WERI-Rb-1 (cell line): Measurements from ENCODE around the gene BBX.
"Not testable (repeated sequence)": the region's sequence is repeated elsewhere in the genome, so short reads cannot be mapped to it uniquely, and the experiment has no call there.

ENCODE experiments used
- DNase-seq: peaks from one replicate; pipeline ENCODE4 v3.0.0-alpha.2; 2020
- H3K27ac ChIP-seq: fragments of 250-450 bp; sonication (Bioruptor Pico); 2 replicates; pipeline ENCODE4 v1.5.1; 2020; ENCODE audit warnings: mild to moderate bottlenecking, moderate library complexity
- H3K27me3 ChIP-seq: fragments of 250-450 bp; sonication (Bioruptor Pico); 2 replicates; pipeline ENCODE4 v1.5.1; 2021; ENCODE audit warnings: mild to moderate bottlenecking, low read depth, moderate library complexity; ENCODE audit not compliant: insufficient read depth, severe bottlenecking
- H3K36me3 ChIP-seq: fragments of 250-450 bp; sonication (Bioruptor Pico); 2 replicates; pipeline ENCODE4 v1.5.1; 2020; ENCODE audit warnings: mild to moderate bottlenecking, moderate library complexity
- H3K4me3 ChIP-seq: 2 replicates; pipeline ENCODE4 v1.5.1; 2011; ENCODE audit warnings: low read depth, mild to moderate bottlenecking, control low read depth, low read length
- H3K9me3 ChIP-seq: fragments of 250-450 bp; sonication (Bioruptor Pico); 2 replicates; pipeline ENCODE4 v1.5.1; 2021; ENCODE audit warnings: mild to moderate bottlenecking, moderate library complexity; ENCODE audit not compliant: severe bottlenecking
- TF ChIP-seq, protein P1 (sequence below): IDR thresholded peaks from 2 replicates; pipeline ENCODE4 v1.5.1; 2011; ENCODE audit warnings: low read depth, mild to moderate bottlenecking, control low read depth, inconsistent platforms, low read length

BBX gene

DNA sequence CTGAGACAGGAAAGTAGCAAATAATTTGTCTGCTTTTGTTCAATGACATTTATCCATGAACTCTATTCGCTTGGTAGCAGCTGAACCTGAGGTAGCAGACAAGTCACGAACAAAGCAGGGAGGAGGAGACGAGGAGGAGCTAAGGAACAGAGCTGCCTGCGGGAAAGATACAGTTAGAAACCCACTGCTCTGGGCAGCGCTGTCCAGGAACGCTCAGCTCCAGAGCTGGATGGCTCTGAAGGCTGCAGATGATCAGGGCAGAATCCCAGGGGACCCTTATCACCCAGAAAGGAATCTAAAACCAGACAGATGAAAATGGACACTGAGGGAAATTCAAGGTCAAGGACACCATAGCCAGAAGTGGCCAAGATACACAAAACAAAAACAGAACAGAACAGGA lies 310.3 kb downstream of the BBX start:
- H3K9me3 ChIP-seq, result no peaks in the 10 kb centered on the region
- TF ChIP-seq, protein P1, sequence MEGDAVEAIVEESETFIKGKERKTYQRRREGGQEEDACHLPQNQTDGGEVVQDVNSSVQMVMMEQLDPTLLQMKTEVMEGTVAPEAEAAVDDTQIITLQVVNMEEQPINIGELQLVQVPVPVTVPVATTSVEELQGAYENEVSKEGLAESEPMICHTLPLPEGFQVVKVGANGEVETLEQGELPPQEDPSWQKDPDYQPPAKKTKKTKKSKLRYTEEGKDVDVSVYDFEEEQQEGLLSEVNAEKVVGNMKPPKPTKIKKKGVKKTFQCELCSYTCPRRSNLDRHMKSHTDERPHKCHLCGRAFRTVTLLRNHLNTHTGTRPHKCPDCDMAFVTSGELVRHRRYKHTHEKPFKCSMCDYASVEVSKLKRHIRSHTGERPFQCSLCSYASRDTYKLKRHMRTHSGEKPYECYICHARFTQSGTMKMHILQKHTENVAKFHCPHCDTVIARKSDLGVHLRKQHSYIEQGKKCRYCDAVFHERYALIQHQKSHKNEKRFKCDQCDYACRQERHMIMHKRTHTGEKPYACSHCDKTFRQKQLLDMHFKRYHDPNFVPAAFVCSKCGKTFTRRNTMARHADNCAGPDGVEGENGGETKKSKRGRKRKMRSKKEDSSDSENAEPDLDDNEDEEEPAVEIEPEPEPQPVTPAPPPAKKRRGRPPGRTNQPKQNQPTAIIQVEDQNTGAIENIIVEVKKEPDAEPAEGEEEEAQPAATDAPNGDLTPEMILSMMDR, result no peak
- no peaks in the 10 kb centered on the region for H3K36me3 ChIP-seq
- H3K27me3 ChIP-seq, result no peaks in the 10 kb centered on the region
- H3K27ac ChIP-seq, result no peak overlapping the region
- no peak overlapping the region for H3K4me3 ChIP-seq
- no peak for DNase-seq

DNA sequence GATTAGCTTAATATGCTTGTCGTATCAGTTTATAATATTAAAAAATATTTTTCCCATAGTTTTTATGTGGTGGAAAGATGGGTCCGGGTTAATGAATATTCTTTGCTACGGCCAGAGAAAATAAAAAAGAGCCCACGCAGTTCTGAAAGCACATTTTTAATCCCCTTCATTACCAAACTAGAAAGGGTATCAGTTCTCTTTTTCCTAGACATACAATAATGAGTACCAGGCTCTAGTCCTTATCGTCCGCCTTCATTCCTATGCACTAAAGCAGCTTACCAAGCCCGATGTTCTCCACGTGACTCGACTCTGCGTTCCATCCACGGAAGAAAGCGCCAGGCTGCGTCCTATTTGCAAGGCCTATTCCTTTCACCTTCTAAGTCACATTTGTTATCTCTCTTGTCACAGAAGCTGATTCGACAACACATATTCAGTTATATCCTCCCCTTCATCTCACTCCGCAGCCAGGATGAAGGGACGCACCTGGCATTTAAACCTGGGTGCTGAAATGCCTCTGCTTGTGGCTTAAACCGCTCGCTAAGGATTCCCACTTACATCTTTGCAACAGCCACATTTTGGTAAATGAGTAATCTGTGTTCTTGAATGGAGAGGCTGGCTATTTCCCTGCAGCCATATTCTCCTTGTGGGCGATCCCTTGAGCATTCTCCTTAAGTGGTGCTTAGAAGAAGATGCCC lies 311.1 kb downstream of the BBX start:
- Histone ChIP-seq H3K4me3 (no peak overlapping the region), H3K27ac (no peak overlapping the region), H3K36me3 (no peaks in the 10 kb centered on the region), H3K9me3 (no peaks in the 10 kb centered on the region), H3K27me3 (no peaks in the 10 kb centered on the region)
- TF ChIP-seq, protein P1, result no peak
- DNase-seq, result no peak

DNA sequence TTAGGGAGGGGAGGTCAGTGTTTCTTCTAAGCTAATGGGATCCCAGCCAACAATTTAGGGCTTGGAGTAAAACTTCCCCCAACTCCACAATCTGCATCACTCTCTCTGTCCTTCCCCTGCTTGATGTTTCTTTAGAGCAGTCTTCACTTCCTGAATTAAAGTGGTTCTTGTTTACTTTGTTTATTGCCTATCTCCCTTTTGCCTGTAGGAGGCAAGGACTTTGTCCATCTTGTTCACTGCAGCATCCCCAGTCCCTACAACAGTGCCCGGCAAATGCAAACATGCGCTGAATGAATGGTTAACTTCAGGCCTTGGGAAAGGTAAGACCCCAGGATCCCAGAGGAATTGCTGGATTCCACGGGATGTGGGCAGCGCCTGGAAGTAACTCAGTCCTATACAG lies 312.2 kb downstream of the BBX start:
- H3K36me3 ChIP-seq, DNase-seq, H3K9me3 ChIP-seq, H3K4me3 ChIP-seq, H3K27me3 ChIP-seq, H3K27ac ChIP-seq: not testable (repeated sequence)

DNA sequence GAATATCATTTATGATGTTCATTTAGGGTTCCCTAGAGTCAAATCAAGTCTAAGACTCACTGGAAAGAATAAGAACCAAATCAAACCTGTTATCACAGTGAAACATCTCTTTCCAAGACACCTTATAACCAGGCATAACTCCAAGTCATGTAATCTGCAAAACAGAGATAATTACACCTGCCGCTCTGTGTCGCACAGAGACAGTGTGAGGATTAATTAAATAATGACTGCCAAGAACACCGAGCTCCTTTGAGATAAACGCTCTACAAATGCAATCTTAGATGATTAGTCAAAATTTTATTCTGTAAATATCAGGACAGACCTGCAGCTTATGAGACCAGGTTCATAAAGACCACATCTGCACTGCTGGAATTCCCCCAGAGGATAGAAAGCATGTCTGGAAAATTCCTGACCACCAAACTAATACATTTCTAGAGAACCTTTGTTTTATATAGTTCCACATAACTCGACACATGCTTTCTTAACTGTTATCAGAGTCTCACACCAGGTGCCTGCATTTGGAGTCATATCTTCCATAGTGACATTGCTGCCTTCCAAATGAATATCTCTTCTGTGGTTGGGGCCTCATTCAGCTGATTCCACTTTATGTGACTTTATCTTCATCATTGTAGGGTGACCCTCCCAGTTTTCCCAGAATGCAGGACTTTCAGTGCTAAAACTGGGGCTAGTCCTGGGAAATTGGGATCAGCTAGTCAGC lies 315.3 kb downstream of the BBX start:
- Histone ChIP-seq H3K4me3 (no peak overlapping the region), H3K27ac (no peak overlapping the region), H3K27me3 (no peaks in the 10 kb centered on the region), H3K36me3 (no peaks in the 10 kb centered on the region), H3K9me3 (no peaks in the 10 kb centered on the region)
- TF ChIP-seq, protein P1, result no peak
- DNase-seq, result no peak

DNA sequence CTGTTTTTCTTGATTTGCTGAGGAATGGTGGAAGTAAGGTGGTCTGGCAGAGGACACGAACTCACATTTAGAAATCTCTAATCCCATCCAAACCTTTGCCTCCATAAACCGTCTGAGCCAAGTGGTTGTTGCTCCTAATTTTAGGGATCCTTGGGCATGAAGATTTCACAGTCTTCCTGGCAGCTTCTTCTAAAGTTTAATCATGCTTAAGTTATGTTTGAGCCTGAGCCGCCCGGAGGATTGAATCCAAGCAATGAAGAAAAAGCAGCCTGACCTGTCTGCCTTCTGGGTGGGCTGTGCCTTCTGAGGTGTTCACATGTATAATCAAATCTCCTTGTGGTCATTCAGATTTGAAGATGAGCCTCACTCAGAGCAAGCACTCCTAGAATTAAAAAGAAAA lies 319.1 kb downstream of the BBX start:
- no peaks in the 10 kb centered on the region for H3K27me3 ChIP-seq

DNA sequence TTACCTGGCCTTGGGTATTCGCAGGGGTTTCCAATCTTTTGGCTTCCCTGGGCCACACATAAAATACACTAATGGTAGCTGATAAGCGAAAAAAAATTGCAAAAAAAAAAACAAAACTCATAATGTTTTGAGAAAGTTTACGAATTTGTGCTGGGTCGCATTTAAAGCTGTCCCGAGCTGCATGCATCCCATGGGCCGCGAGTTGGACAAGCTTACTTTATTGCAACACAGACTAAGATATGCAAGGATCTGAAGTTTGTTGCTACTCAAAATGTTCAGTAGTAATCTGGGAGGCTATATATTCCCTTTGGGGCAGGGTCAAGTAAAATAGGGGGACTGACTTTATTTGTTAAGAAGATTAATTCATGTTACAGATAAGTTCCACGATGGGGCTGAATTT lies 320.2 kb downstream of the BBX start:
- no peaks in the 10 kb centered on the region for H3K9me3 ChIP-seq
- TF ChIP-seq, protein P1, result no peak
- H3K4me3 ChIP-seq, result no peak overlapping the region

More for the DNA sequence above, 319.1 kb downstream of the BBX start:
- Histone ChIP-seq H3K9me3 (no peaks in the 10 kb centered on the region), H3K36me3 (no peaks in the 10 kb centered on the region), H3K4me3 (no peak overlapping the region), H3K27ac (no peak overlapping the region)
- TF ChIP-seq, protein P1, result no peak
- DNase-seq, result no peak

More for the DNA sequence above, 320.2 kb downstream of the BBX start:
- Histone ChIP-seq H3K36me3 (no peaks in the 10 kb centered on the region), H3K27ac (no peak overlapping the region), H3K27me3 (no peaks in the 10 kb centered on the region)
- DNase-seq, result no peak
